ENCODE measurements around the gene SPSB2. TPM values are rescaled to one million over a fixed set of nuclear protein-coding genes. Genes with fewer than 3 reads are reported as not detected.

Gene SPSB2
- total RNA-seq: 10 to 100 TPM in 1 of 2 donors, 1 to 10 TPM in 1; 9.2 to 19.1 TPM

DNA sequence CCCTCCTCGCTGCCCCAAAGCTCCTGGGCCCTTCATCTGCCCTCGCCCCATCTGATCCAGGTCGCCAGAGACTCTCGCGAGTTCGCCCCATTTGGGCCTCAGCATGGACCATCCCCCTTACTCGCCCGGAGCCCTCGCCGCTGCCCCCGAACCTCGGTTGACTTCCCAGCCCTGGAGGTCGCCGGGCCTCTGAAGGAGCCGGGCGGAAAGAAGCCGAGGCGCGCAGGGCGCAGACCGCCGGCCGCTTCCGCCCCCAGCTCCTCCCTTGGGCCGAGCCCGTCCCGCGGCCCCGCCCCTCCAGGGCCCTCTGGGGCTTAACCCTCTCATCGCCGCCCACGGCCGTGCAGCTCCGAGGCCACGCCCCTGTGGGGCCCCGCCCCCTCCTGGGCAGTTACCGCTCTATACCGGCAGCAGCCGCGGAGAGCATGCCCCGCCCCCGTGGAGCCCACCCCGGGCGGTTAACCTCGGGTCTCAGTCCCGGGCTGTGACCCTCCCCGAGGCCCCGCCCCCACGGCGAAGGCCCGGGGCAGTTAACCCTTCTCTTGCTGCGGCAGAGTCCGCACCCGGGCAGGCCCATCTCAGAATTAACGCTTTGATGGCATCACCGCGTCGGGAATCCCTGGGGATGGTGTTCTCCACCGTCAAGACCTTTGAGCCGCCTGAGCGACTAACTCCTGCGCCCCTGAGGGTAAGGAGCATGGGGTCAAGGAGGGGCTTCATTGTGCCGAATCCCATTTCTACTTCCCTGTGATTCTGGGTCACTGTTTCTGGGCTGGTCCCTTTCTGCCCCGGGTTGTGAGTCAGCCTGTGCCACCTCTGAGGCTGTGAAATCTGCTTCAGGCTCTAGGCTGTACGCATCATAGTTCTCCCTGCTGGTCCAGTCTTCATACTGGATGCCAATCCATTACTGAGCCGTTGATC lies at the start of gene SPSB2:
TSS of gene SPSB2 (minus strand) at position 210 of the 921 bp plus-strand sequence. CDS start 402 bp downstream, outside the sequence.
- peaks cover 11% of the 10 kb centered on the region for H3K36me3 ChIP-seq
- peak; percentile 88 for DNase-seq (ENCODE audit: low spot score)
- no peak for TF ChIP-seq CTCF (IDR thresholded peaks at IDR 0.05)
- peak within 1 kb of the TSS; percentile 89 to 94 for H3K27ac ChIP-seq
- peak within 1 kb of the TSS; percentile 97 for H3K4me3 ChIP-seq
- H3K4me1 ChIP-seq (ENCODE audit: control insufficient read depth in 1 of 2, low read depth in 2 of 2): peaks cover 31 to 42% of the 10 kb centered on the region in 2 donors
- no peaks in the 10 kb centered on the region for H3K9me3 ChIP-seq
- ATAC-seq (ENCODE audit: insufficient number of reproducible peaks, low FRiP score, low read depth): peak; percentile 90
- no peaks in the 10 kb centered on the region for H3K27me3 ChIP-seq (replicated peaks; ENCODE audit: insufficient read depth)

DNA sequence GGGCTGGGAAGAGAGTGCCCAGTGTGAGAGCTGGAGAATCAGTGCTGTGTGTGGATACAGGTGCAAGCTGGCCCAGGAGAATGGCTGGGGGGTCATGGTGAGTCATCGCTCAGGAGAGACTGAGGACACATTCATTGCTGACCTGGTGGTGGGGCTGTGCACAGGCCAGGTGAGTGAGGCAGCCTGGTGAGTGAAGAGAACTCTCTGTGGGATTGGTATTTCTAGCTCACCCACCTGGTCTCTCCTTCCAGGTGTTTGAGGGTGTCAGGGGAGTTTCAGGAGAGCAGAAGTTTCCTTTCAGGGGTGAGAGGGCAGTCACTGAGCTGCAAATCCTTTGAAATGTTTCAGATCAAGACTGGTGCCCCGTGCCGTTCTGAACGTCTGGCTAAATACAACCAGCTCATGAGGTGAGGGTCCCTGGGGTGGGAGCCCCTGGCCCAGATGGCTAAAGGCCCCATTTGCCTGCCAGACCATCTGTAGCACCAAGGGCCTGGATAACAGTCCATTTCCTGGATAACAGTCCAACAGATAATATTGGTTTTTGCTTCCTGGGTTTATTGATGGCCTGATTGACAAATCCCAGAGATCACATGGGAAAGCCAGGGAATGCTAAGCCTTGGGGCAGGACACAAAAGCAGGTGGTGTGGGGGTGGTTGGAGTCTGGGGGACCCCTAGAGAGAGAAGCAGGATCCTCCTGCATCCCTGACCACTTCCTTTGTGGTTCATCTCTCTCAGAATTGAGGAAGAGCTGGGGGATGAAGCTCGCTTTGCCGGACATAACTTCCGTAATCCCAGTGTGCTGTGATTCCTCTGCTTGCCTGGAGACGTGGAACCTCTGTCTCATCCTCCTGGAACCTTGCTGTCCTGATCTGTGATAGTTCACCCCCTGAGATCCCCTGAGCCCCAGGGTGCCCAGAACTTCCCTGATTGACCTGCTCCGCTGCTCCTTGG lies 49.2 kb upstream of the SPSB2 start:
- no peaks in the 10 kb centered on the region for H3K9me3 ChIP-seq
- no peak for ATAC-seq (ENCODE audit: insufficient number of reproducible peaks, low FRiP score, low read depth)
- TF ChIP-seq CTCF (IDR thresholded peaks at IDR 0.05): no peak
- H3K27ac ChIP-seq: no peak overlapping the region
- peaks cover 10 to 30% of the 10 kb centered on the region in 2 donors for H3K4me1 ChIP-seq (ENCODE audit: control insufficient read depth in 1 of 2, low read depth in 2 of 2)
- H3K36me3 ChIP-seq: peaks cover 4% of the 10 kb centered on the region
- no peak for DNase-seq (ENCODE audit: low spot score)
- H3K4me3 ChIP-seq: peak overlapping the region; percentile 14
- H3K27me3 ChIP-seq (replicated peaks; ENCODE audit: insufficient read depth): no peaks in the 10 kb centered on the region

DNA sequence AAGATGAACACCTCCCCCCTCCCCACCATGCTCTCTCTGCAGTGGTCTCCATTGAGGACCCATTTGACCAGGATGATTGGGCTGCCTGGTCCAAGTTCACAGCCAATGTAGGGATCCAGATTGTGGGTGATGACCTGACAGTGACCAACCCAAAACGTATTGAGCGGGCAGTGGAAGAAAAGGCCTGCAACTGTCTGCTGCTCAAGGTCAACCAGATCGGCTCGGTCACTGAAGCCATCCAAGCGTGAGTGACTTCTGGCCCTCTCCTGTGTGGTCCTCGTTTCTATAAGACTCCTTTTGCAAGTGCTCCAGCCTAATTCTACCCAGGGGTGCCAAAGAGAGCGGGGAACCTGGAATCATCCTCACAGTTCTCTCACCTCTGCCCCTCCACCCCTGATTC lies 48.4 kb upstream of the SPSB2 start:
- ATAC-seq (ENCODE audit: insufficient number of reproducible peaks, low FRiP score, low read depth) (no peak), DNase-seq (ENCODE audit: low spot score) (no peak)
- Histone ChIP-seq H3K4me1 (ENCODE audit: control insufficient read depth in 1 of 2, low read depth in 2 of 2) (peaks cover 10 to 30% of the 10 kb centered on the region in 2 donors), H3K9me3 (no peaks in the 10 kb centered on the region), H3K27ac (no peak overlapping the region), H3K27me3 (replicated peaks; ENCODE audit: insufficient read depth) (no peaks in the 10 kb centered on the region), H3K4me3 (no peak overlapping the region), H3K36me3 (peaks cover 10% of the 10 kb centered on the region)
- no peak for TF ChIP-seq CTCF (IDR thresholded peaks at IDR 0.05)

- peaks cover 13% of the 10 kb centered on the region for H3K36me3 ChIP-seq
- H3K4me1 ChIP-seq (ENCODE audit: control insufficient read depth in 1 of 2, low read depth in 2 of 2): peaks cover 12 to 21% of the 10 kb centered on the region in 2 donors
- no peak overlapping the region for H3K27ac ChIP-seq
- TF ChIP-seq CTCF (IDR thresholded peaks at IDR 0.05): no peak
- no peak overlapping the region for H3K4me3 ChIP-seq
- no peak for DNase-seq (ENCODE audit: low spot score)
- H3K27me3 ChIP-seq (replicated peaks; ENCODE audit: insufficient read depth): no peaks in the 10 kb centered on the region
- no peak for ATAC-seq (ENCODE audit: insufficient number of reproducible peaks, low FRiP score, low read depth)
- no peaks in the 10 kb centered on the region for H3K9me3 ChIP-seq
Measured at GRCh38 chr12:6919588-6919987, 46.5 kb upstream of the SPSB2 start.
